Measurements from ENCODE around the gene RCOR1.
A peak's percentile ranks its signal among the peaks of the same experiment; 100 is the strongest.

Gene RCOR1

GRCh38 chr14:102699416-102700110 is 107.1 kb downstream of the RCOR1 start:
- TF ChIP-seq POLR2A (IDR thresholded peaks at IDR 0.05; ENCODE audit: low read length) (no peak), GATA1 (IDR thresholded peaks at IDR 0.05; ENCODE audit: low read depth, low read length) (no peak)
- no peak for DNase-seq

- no peak for TF ChIP-seq GATA1 (IDR thresholded peaks at IDR 0.05; ENCODE audit: low read depth, low read length)
- no peak for DNase-seq
Measured at GRCh38 chr14:102708494-102708893, 116.0 kb downstream of the RCOR1 start.

- no peak for DNase-seq
- no peak for TF ChIP-seq POLR2A (IDR thresholded peaks at IDR 0.05; ENCODE audit: low read length)
- no peak for TF ChIP-seq GATA1 (IDR thresholded peaks at IDR 0.05; ENCODE audit: low read depth, low read length)
Measured at GRCh38 chr14:102711207-102711606, 118.8 kb downstream of the RCOR1 start.

GRCh38 chr14:102711946-102712345 is 119.5 kb downstream of the RCOR1 start:
- DNase-seq = no peak
- TF ChIP-seq POLR2A (IDR thresholded peaks at IDR 0.05; ENCODE audit: low read length) (no peak), GATA1 (IDR thresholded peaks at IDR 0.05; ENCODE audit: low read depth, low read length) (no peak)

GRCh38 chr14:102717276-102717675 is 124.8 kb downstream of the RCOR1 start:
- TF ChIP-seq POLR2A (IDR thresholded peaks at IDR 0.05; ENCODE audit: low read length) = no peak
- no peak for TF ChIP-seq GATA1 (IDR thresholded peaks at IDR 0.05; ENCODE audit: low read depth, low read length)
- peak; percentile 41 to 82 for DNase-seq

GRCh38 chr14:102722646-102723045 is 130.2 kb downstream of the RCOR1 start:
- peak in 1 of 2 experiments; percentile 56 for DNase-seq
- TF ChIP-seq GATA1 (IDR thresholded peaks at IDR 0.05; ENCODE audit: low read depth, low read length) = no peak
- no peak for TF ChIP-seq POLR2A (IDR thresholded peaks at IDR 0.05; ENCODE audit: low read length)

GRCh38 chr14:102723650-102724049 is 131.2 kb downstream of the RCOR1 start:
- TF ChIP-seq POLR2A (IDR thresholded peaks at IDR 0.05; ENCODE audit: low read length) = no peak
- no peak for TF ChIP-seq GATA1 (IDR thresholded peaks at IDR 0.05; ENCODE audit: low read depth, low read length)
- DNase-seq = no peak

GRCh38 chr14:102726191-102726949 is 133.9 kb downstream of the RCOR1 start:
- DNase-seq = no peak
- TF ChIP-seq GATA1 (IDR thresholded peaks at IDR 0.05; ENCODE audit: low read depth, low read length) (no peak), POLR2A (IDR thresholded peaks at IDR 0.05; ENCODE audit: low read length) (no peak)

GRCh38 chr14:102727336-102728095 is 135.1 kb downstream of the RCOR1 start:
- DNase-seq = peak in 1 of 2 experiments; percentile 42
- TF ChIP-seq POLR2A (IDR thresholded peaks at IDR 0.05; ENCODE audit: low read length) (no peak), GATA1 (IDR thresholded peaks at IDR 0.05; ENCODE audit: low read depth, low read length) (no peak)

GRCh38 chr14:102728501-102728900 is 136.1 kb downstream of the RCOR1 start:
- no peak for TF ChIP-seq POLR2A (IDR thresholded peaks at IDR 0.05; ENCODE audit: low read length)
- no peak for TF ChIP-seq GATA1 (IDR thresholded peaks at IDR 0.05; ENCODE audit: low read depth, low read length)
- DNase-seq = no peak

- TF ChIP-seq GATA1 (IDR thresholded peaks at IDR 0.05; ENCODE audit: low read depth, low read length) (no peak), POLR2A (IDR thresholded peaks at IDR 0.05; ENCODE audit: low read length) (no peak)
- DNase-seq = no peak
Measured at GRCh38 chr14:102729268-102729667, 136.8 kb downstream of the RCOR1 start.

- TF ChIP-seq GATA1 (IDR thresholded peaks at IDR 0.05; ENCODE audit: low read depth, low read length) (no peak), POLR2A (IDR thresholded peaks at IDR 0.05; ENCODE audit: low read length) (no peak)
- no peak for DNase-seq
Measured at GRCh38 chr14:102729825-102730224, 137.4 kb downstream of the RCOR1 start.

- TF ChIP-seq POLR2A (IDR thresholded peaks at IDR 0.05; ENCODE audit: low read length) (no peak), GATA1 (IDR thresholded peaks at IDR 0.05; ENCODE audit: low read depth, low read length) (no peak)
- DNase-seq = no peak
Measured at GRCh38 chr14:102731101-102731870, 138.8 kb downstream of the RCOR1 start.

Measured in erythroblast (primary cell).